ENCODE measurements around the gene SLC27A4. TPM values are rescaled to one million over a fixed set of nuclear protein-coding genes. Genes with fewer than 3 reads are reported as not detected.
A peak's percentile ranks its signal among the peaks of the same experiment; 100 is the strongest.

Gene SLC27A4
- total and polyA plus RNA-seq, 4 donors: 6.8 to 29.7 (median 24.2) TPM

DNA sequence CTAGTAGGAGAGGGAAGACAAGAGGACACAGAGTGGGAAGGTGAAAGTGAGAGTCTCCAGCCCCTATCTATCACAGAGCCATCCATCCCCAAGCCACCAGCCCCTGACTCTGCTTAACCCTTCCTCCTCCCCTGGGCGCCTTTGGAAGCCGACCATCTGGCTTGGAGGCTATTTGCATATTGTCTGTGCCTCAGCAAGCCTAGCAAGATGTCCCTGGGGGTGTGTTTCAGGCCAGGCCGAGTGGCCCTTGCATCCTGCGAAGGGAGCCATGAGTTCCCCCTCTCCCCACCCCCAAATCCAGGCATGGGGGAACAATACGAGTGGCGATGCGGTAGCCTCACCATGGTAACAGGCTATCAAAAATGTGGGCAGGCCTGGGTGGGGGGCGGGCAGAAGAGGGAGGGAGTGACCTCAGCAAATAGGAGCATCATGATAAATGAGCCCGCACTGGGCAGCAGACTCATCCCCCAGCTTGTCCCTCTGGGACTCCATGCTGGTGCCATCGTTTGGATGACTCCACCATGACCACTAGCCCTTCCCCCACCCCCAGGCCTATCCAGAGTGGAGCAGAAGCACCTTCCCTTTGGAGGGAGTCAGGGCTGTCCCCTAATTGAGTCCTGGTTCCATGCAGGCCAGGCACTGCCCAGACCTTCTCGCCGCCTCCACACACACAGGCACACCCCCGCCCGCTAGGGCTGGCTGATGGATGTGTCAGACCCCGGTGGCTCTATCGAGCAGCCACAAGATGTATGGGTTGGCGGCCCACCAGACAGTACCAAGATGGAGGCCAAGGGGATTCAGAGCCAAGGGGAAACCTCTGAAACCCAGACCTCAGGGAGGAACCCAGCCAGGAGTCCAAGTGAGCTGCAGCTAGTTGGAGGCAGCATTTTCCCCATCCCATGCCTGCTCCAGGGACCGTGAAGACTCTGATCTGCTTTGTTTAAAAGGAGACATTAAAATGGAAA, 45.5 kb downstream of the SLC27A4 start:
- H3K9me3 ChIP-seq (ENCODE audit: control insufficient read depth in 4 of 4, insufficient read depth in 3 of 4, low read length in 3 of 4): no peaks in the 10 kb centered on the region
- H3K27ac ChIP-seq (ENCODE audit: low read depth in 1 of 2, low read length in 1 of 2): no peak overlapping the region
- H3K4me1 ChIP-seq (ENCODE audit: control insufficient read depth in 5 of 5, insufficient read depth in 5 of 5, low read length in 5 of 5): peaks cover 0 to 23% (median 12%) of the 10 kb centered on the region in 5 donors
- DNase-seq (no peak), ATAC-seq (ENCODE audit: insufficient read depth, low FRiP score) (no peak)
- H3K27me3 ChIP-seq (ENCODE audit: control insufficient read depth in 3 of 3, insufficient read depth in 3 of 3, low read length in 2 of 3): peaks cover 0 to 3% (median 2%) of the 10 kb centered on the region in 3 donors
- no peak for TF ChIP-seq CTCF (IDR thresholded peaks at IDR 0.05; ENCODE audit: control extremely low read depth, extremely low read depth)
- no peak overlapping the region for H3K9ac ChIP-seq (ENCODE audit: insufficient read depth in 1 of 2, low read length in 2 of 2)
- 88 to 91% methylated on average over 18 of the region's 18 CpGs for WGBS, 2 donors
- H3K4me3 ChIP-seq: no peak overlapping the region
- peaks cover 15 to 67% (median 18%) of the 10 kb centered on the region in 4 donors for H3K36me3 ChIP-seq (ENCODE audit: control insufficient read depth in 4 of 4, insufficient read depth in 4 of 4, low read length in 4 of 4)

- ATAC-seq (ENCODE audit: insufficient read depth, low FRiP score): no peak
- DNase-seq: no peak
- 93 to 95% methylated on average over 10 of the region's 10 CpGs for WGBS, 2 donors
Measured at GRCh38 chr9:128388150-128388549, 47.8 kb downstream of the SLC27A4 start.

DNA sequence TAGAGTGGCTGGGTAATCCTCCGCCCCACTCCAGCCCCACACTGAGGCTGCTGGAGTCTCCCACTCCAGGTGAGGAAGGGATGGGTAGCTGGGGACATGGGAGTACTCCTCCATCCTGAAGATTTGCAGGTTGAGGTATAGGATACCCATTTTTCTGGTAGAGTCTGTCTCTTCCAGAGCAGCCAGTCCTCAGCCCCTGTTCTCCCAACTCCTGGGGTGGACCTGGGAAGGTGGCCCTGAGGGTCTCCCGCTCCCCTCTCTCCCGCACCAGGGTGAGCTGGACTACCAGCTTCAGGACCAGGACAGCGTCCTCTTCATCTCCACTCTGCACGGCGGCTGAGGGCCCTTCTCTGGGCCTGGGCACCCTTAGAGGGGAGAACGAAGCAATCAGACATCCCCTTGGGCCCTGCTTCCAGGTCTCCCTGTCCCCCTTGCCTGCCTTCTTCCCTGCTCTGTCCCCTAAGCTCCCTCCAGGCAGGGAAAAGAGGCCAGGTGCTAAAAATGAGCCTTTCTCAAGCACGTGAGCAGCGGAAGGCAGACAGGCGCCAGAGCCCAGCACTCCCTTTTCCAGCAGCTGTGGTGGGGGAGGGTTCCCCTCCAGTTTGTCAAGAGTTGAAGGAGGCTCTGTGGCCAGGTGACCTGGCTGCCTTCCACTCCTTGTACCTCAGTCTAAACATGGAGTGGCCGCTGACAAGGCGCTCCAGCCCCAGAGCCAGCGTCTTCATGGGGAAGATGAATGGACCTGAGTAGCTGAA, 49.2 kb downstream of the SLC27A4 start:
- ATAC-seq (ENCODE audit: insufficient read depth, low FRiP score) (no peak), DNase-seq (peak in 2 of 3 donors; percentile 42 to 50)
- H3K4me1 ChIP-seq (ENCODE audit: control insufficient read depth in 5 of 5, insufficient read depth in 5 of 5, low read length in 5 of 5): peaks cover 0 to 8% (median 3%) of the 10 kb centered on the region in 5 donors
- no peak overlapping the region for H3K4me3 ChIP-seq
- peak overlapping the region in 1 of 2 donors; percentile 26 for H3K27ac ChIP-seq (ENCODE audit: low read depth in 1 of 2, low read length in 1 of 2)
- H3K9ac ChIP-seq (ENCODE audit: insufficient read depth in 1 of 2, low read length in 2 of 2): no peak overlapping the region
- no peak for TF ChIP-seq CTCF (IDR thresholded peaks at IDR 0.05; ENCODE audit: control extremely low read depth, extremely low read depth)
- no peaks in the 10 kb centered on the region for H3K9me3 ChIP-seq (ENCODE audit: control insufficient read depth in 4 of 4, insufficient read depth in 3 of 4, low read length in 3 of 4)
- 77 to 86% methylated on average over 13 of the region's 13 CpGs for whole genome bisulfite sequencing, 2 donors
- H3K27me3 ChIP-seq (ENCODE audit: control insufficient read depth in 3 of 3, insufficient read depth in 3 of 3, low read length in 2 of 3): peaks cover 0 to 37% (median 26%) of the 10 kb centered on the region in 3 donors
- H3K36me3 ChIP-seq (ENCODE audit: control insufficient read depth in 4 of 4, insufficient read depth in 4 of 4, low read length in 4 of 4): peaks cover 16 to 63% (median 20%) of the 10 kb centered on the region in 4 donors

More at GRCh38 chr9:128388150-128388549, 47.8 kb downstream of the SLC27A4 start:
- Histone ChIP-seq H3K9me3 (ENCODE audit: control insufficient read depth in 4 of 4, insufficient read depth in 3 of 4, low read length in 3 of 4) (no peaks in the 10 kb centered on the region), H3K27ac (ENCODE audit: low read depth in 1 of 2, low read length in 1 of 2) (no peak overlapping the region), H3K9ac (ENCODE audit: insufficient read depth in 1 of 2, low read length in 2 of 2) (no peak overlapping the region), H3K4me3 (no peak overlapping the region), H3K4me1 (ENCODE audit: control insufficient read depth in 5 of 5, insufficient read depth in 5 of 5, low read length in 5 of 5) (peaks cover 0 to 10% (median 6%) of the 10 kb centered on the region in 5 donors), H3K27me3 (ENCODE audit: control insufficient read depth in 3 of 3, insufficient read depth in 3 of 3, low read length in 2 of 3) (peaks cover 0 to 23% (median 16%) of the 10 kb centered on the region in 3 donors), H3K36me3 (ENCODE audit: control insufficient read depth in 4 of 4, insufficient read depth in 4 of 4, low read length in 4 of 4) (peaks cover 16 to 64% (median 20%) of the 10 kb centered on the region in 4 donors)
- TF ChIP-seq CTCF (IDR thresholded peaks at IDR 0.05; ENCODE audit: control extremely low read depth, extremely low read depth): no peak

All from lung (tissue), 12 donors.